K562 (cell line): ENCODE data around the gene MAP1LC3B.

ENCODE experiments used
- CCAR2 ChIP-seq: fragments of 200-400 bp; formaldehyde crosslinking; IDR thresholded peaks from 2 replicates; pipeline ENCODE4 v1.6.1; 2017; ENCODE audit warnings: mild to moderate bottlenecking, low read depth, low read length
- CEBPB ChIP-seq: fragments of 450-650 bp; IDR thresholded peaks from 2 replicates; pipeline ENCODE4 v1.6.1; 2016; ENCODE audit warnings: missing genetic modification characterization, missing compliant biosample characterization
- CTCF ChIP-seq, 3 experiments: IDR thresholded peaks in 2 of 3; conservative IDR thresholded peaks in 1 of 3; 2 replicates each; pipeline ENCODE4 v1.5.1; 2011 to 2012; ENCODE audit warnings: low read length in 3 of 3, mild to moderate bottlenecking in 3 of 3, control low read depth in 2 of 3, improper control_type of control experiment in 1 of 3, inconsistent platforms in 1 of 3, low read depth in 1 of 3, mixed read lengths in 1 of 3, moderate library complexity in 1 of 3; ENCODE audit not compliant: insufficient read depth in 2 of 3
- HNRNPLL ChIP-seq: fragments of 200-400 bp; formaldehyde crosslinking; IDR thresholded peaks from 2 replicates; pipeline ENCODE4 v1.6.1; 2017; ENCODE audit warnings: low read length, low read depth, mild to moderate bottlenecking; ENCODE audit not compliant: poor library complexity, severe bottlenecking
- JUN ChIP-seq, 2 experiments: sonication (generic) in 1 of 2; formaldehyde crosslinking in 1 of 2; IDR thresholded peaks; 2 replicates each; pipeline versions ENCODE4 v1.6.1 to v1.8.0; 2012 to 2022; ENCODE audit warnings: borderline replicate concordance in 2 of 2, mild to moderate bottlenecking in 2 of 2, improper control_type of control experiment in 1 of 2, low read depth in 1 of 2, low read length in 1 of 2, missing genetic modification reagents in 1 of 2
- KDM1A ChIP-seq, 2 experiments: fragments of 450-650 bp; IDR thresholded peaks; 2 replicates each; pipeline ENCODE4 v1.6.1; 2016; ENCODE audit warnings: mild to moderate bottlenecking in 2 of 2
- KLF1 ChIP-seq: fragments of 450-650 bp; IDR thresholded peaks from 2 replicates; pipeline ENCODE4 v1.6.1; 2016; ENCODE audit warnings: missing genetic modification characterization, missing compliant biosample characterization
- POLR2AphosphoS2 ChIP-seq: IDR thresholded peaks from 2 replicates; pipeline ENCODE4 v1.6.1; 2012; ENCODE audit warnings: low read length, improper control_type of control experiment
- REST ChIP-seq, 2 experiments: fragments of 450-650 bp; formaldehyde crosslinking in 1 of 2; IDR thresholded peaks; 2 replicates each; pipeline versions ENCODE4 v1.4.0 to v1.6.1; 2014 to 2020; ENCODE audit warnings: mild to moderate bottlenecking in 2 of 2, borderline replicate concordance in 1 of 2, low read depth in 1 of 2
- SMARCC2 ChIP-seq: fragments of 450-650 bp; IDR thresholded peaks from 2 replicates; pipeline ENCODE4 v1.6.1; 2017; ENCODE audit warnings: antibody characterized with exemption, moderate library complexity, mild to moderate bottlenecking, low read depth
- TCF7 ChIP-seq: sonication (generic); IDR thresholded peaks from 2 replicates; pipeline ENCODE4 v1.6.1; 2016; ENCODE audit warnings: antibody characterized with exemption, borderline replicate concordance

- no peak for TF ChIP-seq POLR2AphosphoS2
- TF ChIP-seq SMARCC2 = no peak
- TF ChIP-seq REST (IDR thresholded peaks at IDR 0.05; ENCODE audit: borderline replicate concordance) = no peak
- TF ChIP-seq REST (CRISPR knock-in tag; IDR thresholded peaks at IDR 0.05; ENCODE audit: low read depth) = no peak
- TF ChIP-seq KLF1 = no peak
- TF ChIP-seq KDM1A (IDR thresholded peaks at IDR 0.05) = no peak
- TF ChIP-seq JUN (IDR thresholded peaks at IDR 0.05; ENCODE audit: borderline replicate concordance, low read depth, low read length) = no peak
- no peak for TF ChIP-seq JUN (CRISPR knock-in tag; IDR thresholded peaks at IDR 0.05; ENCODE audit: borderline replicate concordance)
- TF ChIP-seq HNRNPLL = no peak
- TF ChIP-seq CTCF (IDR thresholded peaks at IDR 0.05 in 2 of 3, conservative IDR thresholded peaks at IDR 0.05 in 1 of 3; ENCODE audit: insufficient read depth in 2 of 3, low read depth in 1 of 3, low read length in 3 of 3) = no peak
- TF ChIP-seq TCF7 = no peak
- no peak for TF ChIP-seq CCAR2
- no peak for TF ChIP-seq CEBPB (tag)
Measured at GRCh38 chr16:87453326-87453725, 61.2 kb downstream of the MAP1LC3B start.
